ENCODE measurements around the gene IRF7. TPM values are rescaled to one million over a fixed set of nuclear protein-coding genes. Genes with fewer than 3 reads are reported as not detected.

The IRF7 gene
- total RNA-seq, 1 experiment from 2014 or later, result 15.2 TPM

DNA sequence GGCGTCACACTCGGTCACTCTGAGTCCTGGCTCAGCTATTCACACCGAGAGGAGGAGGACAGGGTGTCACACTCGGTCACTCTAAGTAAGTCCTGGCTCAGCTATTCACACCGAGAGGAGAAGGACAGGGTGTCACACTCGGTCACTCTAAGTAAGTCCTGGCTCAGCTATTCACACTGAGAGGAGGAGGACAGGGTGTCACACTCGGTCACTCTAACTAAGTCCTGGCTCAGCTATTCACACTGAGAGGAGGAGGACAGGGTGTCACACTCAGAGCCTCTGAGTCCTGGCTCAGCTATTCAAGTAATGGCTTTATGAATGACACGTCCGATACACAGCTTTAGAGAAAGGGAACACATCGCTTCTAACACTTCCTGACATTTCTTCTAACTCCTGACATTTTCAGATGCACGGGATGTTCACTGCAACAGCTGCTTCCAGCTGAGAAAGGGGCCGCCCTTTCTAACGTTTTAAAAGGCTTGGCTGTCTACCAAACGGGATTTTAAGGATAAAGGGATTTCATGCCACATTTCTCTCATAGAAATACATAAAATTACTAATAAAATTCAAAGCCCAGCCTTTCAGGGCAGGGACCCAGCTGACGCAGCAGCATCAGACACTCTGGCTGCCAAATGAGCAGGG, 49.4 kb upstream of the IRF7 start:
- Histone ChIP-seq H3K27ac (ENCODE audit: low read depth, low read length) (no peak overlapping the region), H2AFZ (ENCODE audit: low read depth, low read length, poor library complexity, severe bottlenecking) (no peak overlapping the region), H3K4me1 (ENCODE audit: control insufficient read depth in 1 of 2, insufficient read depth in 2 of 2, low read length in 2 of 2) (no peaks in the 10 kb centered on the region), H3K4me2 (ENCODE audit: low read length) (no peak overlapping the region), H3K4me3 (replicated peaks in 1 of 2; ENCODE audit: low read depth in 1 of 2, low read length in 2 of 2) (no peak overlapping the region), H3K36me3 (ENCODE audit: control insufficient read depth in 1 of 2, insufficient read depth in 2 of 2, low read length in 2 of 2) (no peaks in the 10 kb centered on the region; a peak in 1 of 4 replicates), H3K9me3 (ENCODE audit: control insufficient read depth in 1 of 2, insufficient read depth in 1 of 2, low read depth in 1 of 2, low read length in 2 of 2) (no peaks in the 10 kb centered on the region), H4K20me1 (ENCODE audit: insufficient read depth) (no peaks in the 10 kb centered on the region), H3K79me2 (ENCODE audit: insufficient read depth, low read length) (peaks cover 3% of the 10 kb centered on the region; the same call in 1 of the 2 replicates), H3K9ac (ENCODE audit: low read length) (no peak overlapping the region), H3K27me3 (ENCODE audit: insufficient read depth, low read length) (no peaks in the 10 kb centered on the region), H3K9me2 (ENCODE audit: insufficient read depth) (no peaks in the 10 kb centered on the region)
- BruUV-seq (replicated peaks), result no TSS peak
- ChIA-PET CTCF (no interaction called here), POLR2A (interaction anchor here (0.6 kb wide), 1 partner anchor 54 kb away, joined by 3 read pairs; no protein-coding TSS in a partner anchor), RAD21 (ENCODE audit: low non-redundant PET in 1 of 2, low total read pairs in 2 of 2, uncharacterized antibody in 2 of 2, unreplicated experiment in 2 of 2) (no interaction called here)
- intact Hi-C loops (cut with micrococcal nuclease), result no loop called here
- ATAC-seq (no peak), DNase-seq (ENCODE audit: low read depth, low spot score) (no peak)
- TF ChIP-seq SP1 (IDR thresholded peaks at IDR 0.05; ENCODE audit: low read depth), result no peak
- TF ChIP-seq, protein P1, sequence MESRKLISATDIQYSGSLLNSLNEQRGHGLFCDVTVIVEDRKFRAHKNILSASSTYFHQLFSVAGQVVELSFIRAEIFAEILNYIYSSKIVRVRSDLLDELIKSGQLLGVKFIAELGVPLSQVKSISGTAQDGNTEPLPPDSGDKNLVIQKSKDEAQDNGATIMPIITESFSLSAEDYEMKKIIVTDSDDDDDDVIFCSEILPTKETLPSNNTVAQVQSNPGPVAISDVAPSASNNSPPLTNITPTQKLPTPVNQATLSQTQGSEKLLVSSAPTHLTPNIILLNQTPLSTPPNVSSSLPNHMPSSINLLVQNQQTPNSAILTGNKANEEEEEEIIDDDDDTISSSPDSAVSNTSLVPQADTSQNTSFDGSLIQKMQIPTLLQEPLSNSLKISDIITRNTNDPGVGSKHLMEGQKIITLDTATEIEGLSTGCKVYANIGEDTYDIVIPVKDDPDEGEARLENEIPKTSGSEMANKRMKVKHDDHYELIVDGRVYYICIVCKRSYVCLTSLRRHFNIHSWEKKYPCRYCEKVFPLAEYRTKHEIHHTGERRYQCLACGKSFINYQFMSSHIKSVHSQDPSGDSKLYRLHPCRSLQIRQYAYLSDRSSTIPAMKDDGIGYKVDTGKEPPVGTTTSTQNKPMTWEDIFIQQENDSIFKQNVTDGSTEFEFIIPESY (IDR thresholded peaks at IDR 0.05; ENCODE audit: extremely low read depth, insufficient replicate concordance, low read length), result no peak
- TF ChIP-seq YY1 (IDR thresholded peaks at IDR 0.05; ENCODE audit: extremely low read depth, insufficient replicate concordance, low read depth, low read length), result no peak
- no peak for TF ChIP-seq ZFX (IDR thresholded peaks at IDR 0.05)
- TF ChIP-seq, protein P2, sequence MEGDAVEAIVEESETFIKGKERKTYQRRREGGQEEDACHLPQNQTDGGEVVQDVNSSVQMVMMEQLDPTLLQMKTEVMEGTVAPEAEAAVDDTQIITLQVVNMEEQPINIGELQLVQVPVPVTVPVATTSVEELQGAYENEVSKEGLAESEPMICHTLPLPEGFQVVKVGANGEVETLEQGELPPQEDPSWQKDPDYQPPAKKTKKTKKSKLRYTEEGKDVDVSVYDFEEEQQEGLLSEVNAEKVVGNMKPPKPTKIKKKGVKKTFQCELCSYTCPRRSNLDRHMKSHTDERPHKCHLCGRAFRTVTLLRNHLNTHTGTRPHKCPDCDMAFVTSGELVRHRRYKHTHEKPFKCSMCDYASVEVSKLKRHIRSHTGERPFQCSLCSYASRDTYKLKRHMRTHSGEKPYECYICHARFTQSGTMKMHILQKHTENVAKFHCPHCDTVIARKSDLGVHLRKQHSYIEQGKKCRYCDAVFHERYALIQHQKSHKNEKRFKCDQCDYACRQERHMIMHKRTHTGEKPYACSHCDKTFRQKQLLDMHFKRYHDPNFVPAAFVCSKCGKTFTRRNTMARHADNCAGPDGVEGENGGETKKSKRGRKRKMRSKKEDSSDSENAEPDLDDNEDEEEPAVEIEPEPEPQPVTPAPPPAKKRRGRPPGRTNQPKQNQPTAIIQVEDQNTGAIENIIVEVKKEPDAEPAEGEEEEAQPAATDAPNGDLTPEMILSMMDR (IDR thresholded peaks at IDR 0.05 in 2 of 3, conservative IDR thresholded peaks at IDR 0.05 in 1 of 3; ENCODE audit: borderline replicate concordance in 1 of 3, insufficient read depth in 1 of 3, low read depth in 2 of 3, low read length in 2 of 3), result no peak
- TF ChIP-seq JUND (IDR thresholded peaks at IDR 0.05), result no peak
- TF ChIP-seq EZH2phosphoT487 (IDR thresholded peaks at IDR 0.05; ENCODE audit: borderline replicate concordance), result no peak
- TF ChIP-seq, protein P3, sequence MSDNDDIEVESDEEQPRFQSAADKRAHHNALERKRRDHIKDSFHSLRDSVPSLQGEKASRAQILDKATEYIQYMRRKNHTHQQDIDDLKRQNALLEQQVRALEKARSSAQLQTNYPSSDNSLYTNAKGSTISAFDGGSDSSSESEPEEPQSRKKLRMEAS (IDR thresholded peaks at IDR 0.05), result no peak
- no peak for TF ChIP-seq EGR1 (IDR thresholded peaks at IDR 0.05; ENCODE audit: low read depth)
- TF ChIP-seq EZH2 (IDR thresholded peaks at IDR 0.05), result no peak
- no peak for TF ChIP-seq CEBPB (IDR thresholded peaks at IDR 0.05; ENCODE audit: low read depth)
- TF ChIP-seq, protein P4, sequence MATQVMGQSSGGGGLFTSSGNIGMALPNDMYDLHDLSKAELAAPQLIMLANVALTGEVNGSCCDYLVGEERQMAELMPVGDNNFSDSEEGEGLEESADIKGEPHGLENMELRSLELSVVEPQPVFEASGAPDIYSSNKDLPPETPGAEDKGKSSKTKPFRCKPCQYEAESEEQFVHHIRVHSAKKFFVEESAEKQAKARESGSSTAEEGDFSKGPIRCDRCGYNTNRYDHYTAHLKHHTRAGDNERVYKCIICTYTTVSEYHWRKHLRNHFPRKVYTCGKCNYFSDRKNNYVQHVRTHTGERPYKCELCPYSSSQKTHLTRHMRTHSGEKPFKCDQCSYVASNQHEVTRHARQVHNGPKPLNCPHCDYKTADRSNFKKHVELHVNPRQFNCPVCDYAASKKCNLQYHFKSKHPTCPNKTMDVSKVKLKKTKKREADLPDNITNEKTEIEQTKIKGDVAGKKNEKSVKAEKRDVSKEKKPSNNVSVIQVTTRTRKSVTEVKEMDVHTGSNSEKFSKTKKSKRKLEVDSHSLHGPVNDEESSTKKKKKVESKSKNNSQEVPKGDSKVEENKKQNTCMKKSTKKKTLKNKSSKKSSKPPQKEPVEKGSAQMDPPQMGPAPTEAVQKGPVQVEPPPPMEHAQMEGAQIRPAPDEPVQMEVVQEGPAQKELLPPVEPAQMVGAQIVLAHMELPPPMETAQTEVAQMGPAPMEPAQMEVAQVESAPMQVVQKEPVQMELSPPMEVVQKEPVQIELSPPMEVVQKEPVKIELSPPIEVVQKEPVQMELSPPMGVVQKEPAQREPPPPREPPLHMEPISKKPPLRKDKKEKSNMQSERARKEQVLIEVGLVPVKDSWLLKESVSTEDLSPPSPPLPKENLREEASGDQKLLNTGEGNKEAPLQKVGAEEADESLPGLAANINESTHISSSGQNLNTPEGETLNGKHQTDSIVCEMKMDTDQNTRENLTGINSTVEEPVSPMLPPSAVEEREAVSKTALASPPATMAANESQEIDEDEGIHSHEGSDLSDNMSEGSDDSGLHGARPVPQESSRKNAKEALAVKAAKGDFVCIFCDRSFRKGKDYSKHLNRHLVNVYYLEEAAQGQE (IDR thresholded peaks at IDR 0.05; ENCODE audit: low read depth), result no peak
- TF ChIP-seq ZNF274 (IDR thresholded peaks at IDR 0.05; ENCODE audit: low read depth, low read length), result no peak
- no peak for TF ChIP-seq RAD21 (IDR thresholded peaks at IDR 0.05; ENCODE audit: low read depth)
- TF ChIP-seq POLR2AphosphoS5 (IDR thresholded peaks at IDR 0.05; ENCODE audit: low read depth, low read length), result no peak
